ENCODE results near the gene PPP1R3F. TPM values are rescaled to one million over a fixed set of nuclear protein-coding genes. Genes with fewer than 3 reads are reported as not detected.

The PPP1R3F gene, protein sequence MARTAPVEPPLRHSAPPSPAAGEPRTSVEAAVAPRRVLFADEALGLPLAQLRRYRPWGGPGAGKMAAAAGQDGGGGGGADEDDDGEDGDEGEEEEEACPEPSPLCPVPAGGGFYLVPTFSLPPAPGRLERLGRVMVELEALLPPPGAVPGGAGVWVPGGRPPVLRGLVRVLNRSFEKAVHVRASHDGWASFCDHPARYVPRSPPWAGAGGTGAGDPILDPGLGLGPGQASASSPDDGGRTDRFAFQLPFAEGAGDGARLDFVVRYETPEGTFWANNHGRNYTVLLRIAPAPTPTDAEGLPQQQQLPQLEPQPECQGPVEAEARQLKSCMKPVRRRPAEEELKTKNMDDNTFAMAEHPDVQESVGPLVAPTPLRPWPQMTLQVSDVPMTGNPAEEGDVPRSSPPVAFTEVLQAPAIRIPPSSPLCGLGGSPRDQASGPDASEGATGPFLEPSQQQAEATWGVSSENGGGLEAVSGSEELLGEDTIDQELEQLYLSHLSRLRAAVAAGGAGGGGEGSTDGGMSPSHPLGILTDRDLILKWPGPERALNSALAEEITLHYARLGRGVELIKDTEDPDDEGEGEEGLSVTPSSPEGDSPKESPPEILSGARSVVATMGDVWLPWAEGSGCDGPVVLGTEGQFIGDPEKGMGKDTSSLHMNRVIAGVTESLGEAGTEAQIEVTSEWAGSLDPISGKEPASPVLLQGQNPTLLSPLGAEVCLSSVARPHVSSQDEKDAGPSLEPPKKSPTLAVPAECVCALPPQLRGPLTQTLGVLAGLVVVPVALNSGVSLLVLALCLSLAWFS
- total RNA-seq: 10 to 100 TPM; 24.0 to 49.6 (median 34.2) TPM

DNA sequence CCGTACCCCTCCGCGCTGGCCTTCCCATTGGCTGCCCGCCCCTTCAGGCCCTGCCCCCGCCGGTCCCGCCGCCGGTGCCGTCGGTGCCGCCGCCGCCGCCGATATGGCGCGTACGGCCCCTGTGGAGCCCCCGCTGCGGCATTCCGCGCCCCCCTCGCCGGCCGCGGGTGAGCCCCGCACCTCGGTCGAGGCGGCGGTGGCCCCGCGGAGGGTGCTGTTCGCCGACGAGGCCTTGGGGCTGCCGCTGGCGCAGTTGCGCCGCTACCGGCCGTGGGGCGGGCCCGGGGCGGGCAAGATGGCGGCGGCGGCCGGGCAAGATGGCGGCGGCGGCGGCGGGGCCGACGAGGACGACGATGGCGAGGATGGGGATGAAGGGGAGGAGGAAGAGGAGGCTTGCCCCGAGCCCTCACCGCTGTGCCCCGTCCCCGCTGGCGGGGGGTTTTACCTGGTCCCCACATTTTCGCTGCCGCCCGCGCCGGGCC, at the start of gene PPP1R3F:
Gene PPP1R3F, plus strand, starts transcription at position 27 of the 482 bp plus-strand sequence. Its CDS starts 77 bp downstream, at position 104.
- ATAC-seq (peak; percentile 34 to 40), DNase-seq (no peak)
- Histone ChIP-seq H3K4me1 (peaks cover 9 to 10% of the 10 kb centered on the region in 2 donors), H3K4me3 (peak within 1 kb of the TSS; percentile 64 to 74 (median 68)), H3K27ac (peak within 1 kb of the TSS; percentile 77 to 93 (median 92)), H3K9me3 (no peaks in the 10 kb centered on the region), H3K36me3 (no peaks in the 10 kb centered on the region), H3K27me3 (no peaks in the 10 kb centered on the region)
- intact Hi-C loops (cut with DNase I; ENCODE audit: low total_unique reads): loop anchor here (2.0 to 10.0 kb wide), 5 partner anchors 35 to 673 kb away; partner anchors contain the start of genes CCDC22, HDAC6, SYP and USP27X
- in situ Hi-C loops (cut with MboI; ENCODE audit: low sequenced_read_pairs in 4 of 4): no loop called here
- TF ChIP-seq POLR2A (IDR thresholded peaks at IDR 0.05): peak; percentile 78 to 81
- TF ChIP-seq, protein P1, sequence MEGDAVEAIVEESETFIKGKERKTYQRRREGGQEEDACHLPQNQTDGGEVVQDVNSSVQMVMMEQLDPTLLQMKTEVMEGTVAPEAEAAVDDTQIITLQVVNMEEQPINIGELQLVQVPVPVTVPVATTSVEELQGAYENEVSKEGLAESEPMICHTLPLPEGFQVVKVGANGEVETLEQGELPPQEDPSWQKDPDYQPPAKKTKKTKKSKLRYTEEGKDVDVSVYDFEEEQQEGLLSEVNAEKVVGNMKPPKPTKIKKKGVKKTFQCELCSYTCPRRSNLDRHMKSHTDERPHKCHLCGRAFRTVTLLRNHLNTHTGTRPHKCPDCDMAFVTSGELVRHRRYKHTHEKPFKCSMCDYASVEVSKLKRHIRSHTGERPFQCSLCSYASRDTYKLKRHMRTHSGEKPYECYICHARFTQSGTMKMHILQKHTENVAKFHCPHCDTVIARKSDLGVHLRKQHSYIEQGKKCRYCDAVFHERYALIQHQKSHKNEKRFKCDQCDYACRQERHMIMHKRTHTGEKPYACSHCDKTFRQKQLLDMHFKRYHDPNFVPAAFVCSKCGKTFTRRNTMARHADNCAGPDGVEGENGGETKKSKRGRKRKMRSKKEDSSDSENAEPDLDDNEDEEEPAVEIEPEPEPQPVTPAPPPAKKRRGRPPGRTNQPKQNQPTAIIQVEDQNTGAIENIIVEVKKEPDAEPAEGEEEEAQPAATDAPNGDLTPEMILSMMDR (IDR thresholded peaks at IDR 0.05 in 4 of 5, conservative IDR thresholded peaks at IDR 0.05 in 1 of 5): peak in 1 of 5 experiments; percentile 10

DNA sequence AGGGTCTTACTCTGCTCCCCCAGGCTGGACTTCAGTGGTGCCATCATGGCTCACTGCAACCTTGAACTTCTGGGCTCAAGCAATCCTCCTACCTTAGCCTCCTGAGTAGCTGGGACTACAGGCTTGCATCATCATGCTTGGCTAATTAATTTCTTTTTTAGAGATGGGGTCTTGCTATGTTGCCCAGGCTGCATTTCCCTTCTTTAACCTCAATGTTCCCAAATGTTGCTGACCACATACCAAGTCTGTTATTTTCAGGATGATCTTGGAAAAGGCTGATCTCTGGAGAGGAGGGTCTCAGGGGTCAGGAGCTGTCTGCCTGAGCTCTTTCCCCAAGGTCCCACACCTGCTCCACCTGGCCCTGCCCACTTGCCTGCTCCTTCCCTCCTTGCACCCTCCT, 49.5 kb upstream of the PPP1R3F start:
- in situ Hi-C loops (cut with MboI; ENCODE audit: low sequenced_read_pairs in 4 of 4): no loop called here
- DNase-seq: no peak
- Histone ChIP-seq H3K9me3 (no peaks in the 10 kb centered on the region), H3K36me3 (no peaks in the 10 kb centered on the region), H3K4me3 (no peak overlapping the region), H3K27me3 (no peaks in the 10 kb centered on the region), H3K27ac (no peak overlapping the region), H3K4me1 (no peaks in the 10 kb centered on the region)
- TF ChIP-seq, protein P1 (IDR thresholded peaks at IDR 0.05 in 4 of 5, conservative IDR thresholded peaks at IDR 0.05 in 1 of 5): no peak
- TF ChIP-seq POLR2A (IDR thresholded peaks at IDR 0.05): no peak
- no peak for ATAC-seq
- intact Hi-C loops (cut with DNase I; ENCODE audit: low total_unique reads): no loop called here

DNA sequence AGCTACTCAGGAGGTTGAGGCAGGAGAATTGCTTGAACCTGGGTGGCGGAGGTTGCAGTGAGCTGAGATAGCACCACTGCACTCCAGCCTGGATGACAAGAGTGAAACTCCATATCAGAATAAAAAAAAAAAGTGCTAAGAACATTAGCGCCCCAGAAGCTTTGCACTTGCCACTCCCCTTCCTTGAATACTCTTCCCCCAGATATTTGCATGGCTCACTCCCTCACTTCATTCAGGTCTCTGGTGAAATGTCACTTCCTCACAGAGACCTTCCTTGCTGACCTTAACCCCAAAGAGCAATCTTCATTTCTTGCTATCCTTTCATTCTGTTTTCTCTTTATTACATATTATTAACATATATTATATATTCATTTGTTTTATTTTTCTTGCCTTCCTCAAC, 47.7 kb upstream of the PPP1R3F start:
- DNase-seq: no peak
- in situ Hi-C loops (cut with MboI; ENCODE audit: low sequenced_read_pairs in 4 of 4) (no loop called here), intact Hi-C loops (cut with DNase I; ENCODE audit: low total_unique reads) (no loop called here)
- Histone ChIP-seq H3K9me3 (no peaks in the 10 kb centered on the region), H3K4me3 (no peak overlapping the region), H3K27ac (no peak overlapping the region), H3K27me3 (no peaks in the 10 kb centered on the region), H3K4me1 (no peaks in the 10 kb centered on the region), H3K36me3 (no peaks in the 10 kb centered on the region)
- TF ChIP-seq, protein P1 (IDR thresholded peaks at IDR 0.05 in 4 of 5, conservative IDR thresholded peaks at IDR 0.05 in 1 of 5): no peak
- no peak for TF ChIP-seq POLR2A (IDR thresholded peaks at IDR 0.05)
- ATAC-seq: no peak

DNA sequence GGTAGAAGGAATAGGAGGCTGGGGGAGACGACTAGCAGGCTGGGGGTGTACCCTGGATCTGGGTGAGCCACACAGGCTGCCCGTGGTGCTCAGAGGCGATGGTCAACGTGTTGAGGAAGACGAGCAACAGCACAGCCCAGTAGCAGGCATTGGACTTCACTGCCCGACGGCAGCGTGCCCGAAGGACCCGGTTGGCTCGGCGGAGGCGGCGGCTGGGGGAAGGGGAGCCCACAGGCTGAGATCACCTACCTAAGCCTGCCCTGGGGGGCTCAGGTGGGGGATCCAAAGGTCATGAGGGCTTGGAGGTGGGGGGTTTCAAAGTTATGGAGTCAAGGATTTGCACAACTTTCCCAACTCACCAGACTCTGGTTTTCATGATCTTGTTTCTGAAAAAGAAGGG, 43.7 kb upstream of the PPP1R3F start:
- TF ChIP-seq, protein P1 (IDR thresholded peaks at IDR 0.05 in 4 of 5, conservative IDR thresholded peaks at IDR 0.05 in 1 of 5): no peak
- no peak for TF ChIP-seq POLR2A (IDR thresholded peaks at IDR 0.05)
- in situ Hi-C loops (cut with MboI; ENCODE audit: low sequenced_read_pairs in 4 of 4): no loop called here
- no peak overlapping the region for H3K4me3 ChIP-seq
- H3K27me3 ChIP-seq: peaks cover 0 to 3% (median 0%) of the 10 kb centered on the region in 3 donors
- intact Hi-C loops (cut with DNase I; ENCODE audit: low total_unique reads): no loop called here
- H3K27ac ChIP-seq: no peak overlapping the region
- H3K4me1 ChIP-seq: no peaks in the 10 kb centered on the region
- no peak for ATAC-seq
- no peaks in the 10 kb centered on the region for H3K36me3 ChIP-seq
- DNase-seq: no peak
- no peaks in the 10 kb centered on the region for H3K9me3 ChIP-seq

Data from gastrocnemius medialis (tissue), 4 donors.